ENCODE measurements around the gene IKBKG.
"Not testable (repeated sequence)": the region's sequence is repeated elsewhere in the genome, so short reads cannot be mapped to it uniquely, and the experiment has no call there.

The IKBKG gene, protein sequence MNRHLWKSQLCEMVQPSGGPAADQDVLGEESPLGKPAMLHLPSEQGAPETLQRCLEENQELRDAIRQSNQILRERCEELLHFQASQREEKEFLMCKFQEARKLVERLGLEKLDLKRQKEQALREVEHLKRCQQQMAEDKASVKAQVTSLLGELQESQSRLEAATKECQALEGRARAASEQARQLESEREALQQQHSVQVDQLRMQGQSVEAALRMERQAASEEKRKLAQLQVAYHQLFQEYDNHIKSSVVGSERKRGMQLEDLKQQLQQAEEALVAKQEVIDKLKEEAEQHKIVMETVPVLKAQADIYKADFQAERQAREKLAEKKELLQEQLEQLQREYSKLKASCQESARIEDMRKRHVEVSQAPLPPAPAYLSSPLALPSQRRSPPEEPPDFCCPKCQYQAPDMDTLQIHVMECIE

DNA sequence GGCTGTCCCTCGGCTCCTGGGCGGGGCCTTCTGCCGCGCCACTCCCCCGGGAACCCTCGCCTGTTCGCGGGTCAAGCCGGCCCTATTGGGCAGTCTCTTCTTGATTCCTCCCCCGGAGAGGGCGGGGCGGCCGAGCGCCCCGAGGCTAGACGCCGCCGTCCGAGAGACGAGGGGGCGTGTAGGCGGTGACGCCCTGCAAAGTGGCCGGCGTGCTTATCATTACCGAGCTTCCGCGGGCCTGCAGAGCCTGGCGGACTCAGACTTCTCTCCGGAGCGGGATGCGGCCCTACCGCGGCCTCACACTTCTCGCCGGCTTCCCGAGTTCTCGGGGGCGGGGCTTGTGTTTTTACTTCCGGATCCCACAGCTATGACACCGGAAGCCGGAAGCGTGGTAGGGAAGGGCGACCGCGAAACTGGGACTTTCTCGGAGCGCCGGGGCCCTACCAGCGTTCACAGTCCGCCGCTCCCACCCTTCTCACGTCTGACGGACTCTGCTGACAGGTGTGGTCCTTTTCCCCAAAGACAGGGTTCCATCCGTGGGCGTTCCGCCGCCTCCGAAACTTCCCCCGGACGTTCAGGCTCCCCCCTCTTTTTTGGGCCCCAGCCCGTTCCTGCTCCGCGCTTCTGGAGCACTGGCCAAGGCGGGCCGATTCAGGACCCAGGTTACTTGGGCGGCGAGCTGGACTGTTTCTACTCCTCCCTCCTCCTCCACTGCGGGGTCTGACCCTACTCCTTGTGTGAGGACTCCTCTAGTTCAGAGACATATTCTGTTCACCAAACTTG is at the start of gene IKBKG:
TSS of gene IKBKG (plus strand) at position 376 of the 783 bp plus-strand sequence. CDS start 4,383 bp downstream, outside the sequence.
- DNase-seq (ENCODE audit: low read depth): peak; percentile 79

DNA sequence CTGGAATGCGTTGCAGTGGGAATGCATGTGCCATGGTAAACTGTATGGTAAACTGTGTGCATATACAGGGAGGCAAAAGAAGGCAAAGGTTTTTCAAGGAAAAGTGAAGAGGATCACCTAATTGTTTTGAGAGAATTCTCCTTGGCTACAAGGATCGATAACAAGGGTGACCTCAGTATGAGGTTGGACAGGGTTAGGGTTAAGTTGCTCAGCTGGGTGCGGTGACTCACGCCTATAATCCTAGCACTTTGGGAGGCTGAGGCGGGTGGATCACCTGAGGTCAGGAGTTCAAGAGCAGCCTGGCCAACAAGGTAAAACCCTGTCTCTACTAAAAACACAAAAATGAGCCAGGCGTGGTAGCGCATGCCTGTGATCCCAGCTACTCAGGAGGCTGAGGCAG is 46.0 kb upstream of the IKBKG start:
- DNase-seq (ENCODE audit: low read depth): not testable (repeated sequence)

GRCh38 chrX:154502098-154502497 is 45.3 kb upstream of the IKBKG start:
- DNase-seq (ENCODE audit: low read depth): no peak

- DNase-seq (ENCODE audit: low read depth): no peak
Observed at GRCh38 chrX:154502989-154503388, 44.4 kb upstream of the IKBKG start.

- no peak for DNase-seq (ENCODE audit: low read depth)
Observed at GRCh38 chrX:154505734-154506133, 41.7 kb upstream of the IKBKG start.

GRCh38 chrX:154506483-154507332 is 40.7 kb upstream of the IKBKG start:
- no peak for DNase-seq (ENCODE audit: low read depth)

DNA sequence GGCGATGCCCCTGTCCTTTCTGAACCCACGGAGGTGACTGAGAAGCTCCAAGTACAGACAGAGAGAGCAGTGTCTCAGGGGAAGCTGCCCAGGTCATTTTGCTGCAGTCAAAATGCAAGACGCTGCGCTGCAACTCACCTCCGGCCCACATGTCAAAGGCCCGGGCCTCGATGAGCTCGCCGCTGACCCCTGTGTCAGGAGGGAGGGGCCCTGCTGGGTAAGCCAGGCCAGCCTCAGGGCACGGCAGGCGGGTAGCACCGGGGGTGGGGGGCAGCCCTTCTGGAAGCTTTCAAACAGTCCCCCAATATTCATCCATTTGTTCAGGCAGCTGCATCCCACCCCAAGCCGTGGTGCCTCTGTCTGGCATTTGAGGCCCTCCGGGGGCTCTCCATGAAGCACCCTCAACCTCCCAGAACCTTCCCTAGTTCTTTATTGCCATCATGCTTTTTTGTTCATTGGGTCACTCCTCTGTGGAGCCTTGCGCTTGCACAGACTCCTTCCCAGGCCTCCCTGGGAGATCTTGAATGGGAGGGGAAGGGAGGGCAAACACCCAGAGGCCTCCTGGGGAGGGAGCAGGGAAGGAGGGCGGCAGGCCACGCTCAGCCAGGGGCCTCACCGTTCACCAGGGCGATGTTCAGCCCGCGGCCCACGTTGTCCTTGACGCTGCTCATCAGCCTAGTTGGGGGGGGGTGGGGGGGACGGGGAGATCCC is 39.6 kb upstream of the IKBKG start:
- no peak for DNase-seq (ENCODE audit: low read depth)

DNA sequence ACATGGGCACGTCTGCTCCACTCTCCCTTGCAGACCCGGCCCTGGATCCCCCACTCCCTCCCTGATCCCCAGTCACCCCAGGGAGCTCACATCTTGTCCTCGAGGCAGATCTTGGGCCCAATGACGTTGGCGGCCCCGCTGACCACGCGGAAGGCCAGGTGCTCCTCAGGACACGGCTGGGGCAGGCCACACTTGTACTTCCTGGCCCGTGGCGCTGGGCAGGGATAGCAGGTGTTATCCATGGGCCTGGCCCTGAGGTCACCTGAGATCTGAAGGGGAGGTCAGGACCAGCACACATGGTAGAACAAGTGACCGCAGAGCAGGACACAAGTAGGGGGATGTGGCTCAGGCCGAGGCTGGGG is 39.1 kb upstream of the IKBKG start:
- no peak for DNase-seq (ENCODE audit: low read depth)

GRCh38 chrX:154509455-154509854 is 38.0 kb upstream of the IKBKG start:
- no peak for DNase-seq (ENCODE audit: low read depth)

- DNase-seq (ENCODE audit: low read depth): no peak
Observed at GRCh38 chrX:154511761-154512160, 35.7 kb upstream of the IKBKG start.

GRCh38 chrX:154512879-154513553 is 34.4 kb upstream of the IKBKG start:
- no peak for DNase-seq (ENCODE audit: low read depth)

DNA sequence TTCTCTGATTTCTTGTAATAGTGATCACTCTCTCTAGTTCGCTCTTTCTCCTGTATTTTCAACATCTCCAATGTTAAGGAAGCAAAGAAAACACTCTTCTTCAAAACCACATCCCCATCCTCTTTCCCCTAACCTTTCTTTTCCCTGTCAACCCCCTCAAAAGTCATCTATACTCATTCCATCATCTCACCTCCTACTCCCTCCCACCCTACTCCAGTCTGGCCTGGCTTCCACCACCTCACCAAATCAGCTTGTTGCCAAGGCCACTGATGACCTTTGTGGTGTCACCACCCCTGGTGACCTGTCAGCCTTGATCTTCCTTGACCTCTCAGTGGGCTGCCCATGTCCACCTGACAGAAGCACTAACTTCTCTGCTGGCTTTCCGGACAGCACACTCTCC is 33.7 kb upstream of the IKBKG start:
- no peak for DNase-seq (ENCODE audit: low read depth)

DNA sequence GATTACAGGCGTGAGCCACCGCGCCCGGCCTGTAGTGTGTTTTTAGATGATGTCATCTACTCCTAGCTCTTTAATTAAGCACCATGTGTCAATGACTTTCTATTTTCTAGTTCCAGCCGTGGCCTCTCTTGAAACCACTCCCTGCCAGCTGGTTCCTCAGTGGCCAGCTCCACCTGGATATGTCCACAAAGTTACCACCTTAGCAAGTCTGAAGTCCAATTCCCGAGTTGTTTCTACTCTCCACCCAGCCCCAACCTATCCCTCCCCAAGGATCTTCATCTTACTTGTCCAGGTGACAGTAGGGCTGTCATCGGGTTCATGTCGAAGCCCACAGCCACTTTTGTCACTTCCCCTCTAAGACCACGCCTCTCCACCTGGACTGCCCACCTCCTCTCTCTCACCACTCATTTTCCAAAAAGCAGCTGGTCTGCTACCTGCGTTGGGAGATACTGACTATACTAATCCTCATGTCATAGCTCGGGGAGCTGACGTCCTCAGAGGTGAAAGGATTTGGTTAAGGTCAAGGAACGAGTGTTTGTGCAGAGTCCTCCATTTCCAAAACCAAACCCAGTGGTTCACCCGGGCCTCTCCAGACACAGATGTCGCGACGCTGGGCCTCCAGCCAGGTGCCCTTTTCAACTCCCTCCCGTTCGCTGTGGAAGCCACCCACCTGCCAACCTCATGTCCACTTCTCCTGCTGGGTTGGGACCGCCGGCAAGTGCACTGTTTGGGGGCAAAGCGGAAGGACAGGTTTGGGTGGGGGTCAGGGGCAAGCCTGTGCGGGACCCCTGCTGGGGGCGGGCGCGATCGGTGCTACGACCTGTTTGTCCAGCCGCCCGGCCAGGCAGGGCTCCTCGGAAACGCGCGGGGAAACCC is 32.1 kb upstream of the IKBKG start:
- no peak for DNase-seq (ENCODE audit: low read depth)

- peak; percentile 88 for DNase-seq (ENCODE audit: low read depth)
Observed at GRCh38 chrX:154515966-154516655, 31.3 kb upstream of the IKBKG start, which contains the start of gene FAM3A. FAM3A (minus strand) TSS chrX:154516232; CDS start chrX:154515772, 460 bp downstream.

- no peak for DNase-seq (ENCODE audit: low read depth)
Observed at GRCh38 chrX:154516656-154517100, 30.7 kb upstream of the IKBKG start.

DNA sequence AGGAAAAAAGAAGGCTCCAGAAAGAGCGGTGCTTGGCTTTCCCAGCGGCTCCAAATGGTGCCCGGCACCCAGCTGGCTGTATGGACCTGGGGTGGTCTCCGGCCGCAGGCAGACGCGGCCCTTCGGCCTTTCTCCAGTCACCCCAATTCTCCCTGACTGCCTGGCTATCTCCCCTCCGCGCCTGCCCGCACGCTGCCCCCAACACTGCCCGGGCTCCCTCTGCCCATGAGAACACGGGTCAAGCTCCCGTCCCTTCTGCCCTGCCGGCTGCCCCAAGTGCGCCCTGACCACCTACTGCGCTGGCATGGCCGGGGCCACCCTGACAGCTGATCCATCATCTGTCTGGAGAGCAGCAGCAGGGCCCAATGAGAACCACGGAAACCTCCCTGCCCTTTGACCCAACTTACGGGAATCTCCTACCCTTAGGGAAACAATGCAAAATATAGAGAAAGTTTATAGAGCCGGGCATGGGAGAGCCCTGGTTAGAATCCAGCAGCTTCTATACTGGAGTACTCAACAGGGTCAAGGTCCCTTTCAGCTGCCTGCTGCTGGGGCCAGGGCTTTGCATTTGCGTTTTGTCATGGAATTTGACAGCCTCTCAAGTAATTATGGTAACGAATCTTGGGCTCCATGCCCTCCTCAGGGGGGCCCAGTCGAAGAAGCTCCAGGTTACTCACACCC is 30.2 kb upstream of the IKBKG start:
- no peak for DNase-seq (ENCODE audit: low read depth)

DNA sequence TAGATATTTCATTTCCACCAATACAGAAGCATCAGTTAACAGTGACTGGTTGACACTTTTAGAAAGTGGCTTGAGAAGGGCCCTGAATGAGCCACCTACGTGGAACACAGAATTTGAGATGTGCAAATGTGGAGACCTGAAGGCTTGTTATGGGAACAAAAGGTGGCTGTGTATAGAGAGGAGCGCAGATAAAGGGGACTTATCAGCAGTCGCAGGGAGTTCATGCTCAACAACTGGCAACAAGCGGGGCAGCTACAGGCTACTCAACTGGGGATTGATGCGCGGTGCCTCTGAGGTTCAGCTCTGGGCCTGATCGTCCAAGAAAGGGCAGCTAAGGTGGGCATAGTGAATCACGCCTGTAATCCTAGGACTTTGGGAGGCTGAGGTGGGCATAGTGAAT is 28.0 kb upstream of the IKBKG start:
- DNase-seq (ENCODE audit: low read depth): no peak

GRCh38 chrX:154525606-154526490 is 21.6 kb upstream of the IKBKG start:
- no peak for DNase-seq (ENCODE audit: low read depth)
